PC-3 (cell line): ENCODE results near the gene IFT43. TPM values are rescaled to one million over a fixed set of nuclear protein-coding genes. Genes with fewer than 3 reads are reported as not detected.

Experiments used
- ATAC-seq: fragments of 200-7000 bp; cut with Tn5 transposase; 2 replicates; pipeline ENCODE4 v1.9.1; 2020; ENCODE audit warnings: mild to moderate bottlenecking, moderate library complexity
- BruUV-seq: library from RNA; stranded (reverse); fragments of 400-500 nt; replicated peaks from 2 replicates; lab custom pipeline; 2021; lab: Mats Ljungman, UMichigan
- CTCF ChIA-PET: fragments of 300-600 bp; sonication (Branson Sonifier 250); formaldehyde crosslinking; loops from one replicate; lab custom pipeline; 2022; ENCODE audit warnings: antibody characterized with exemption; lab: Charles Lee
- POLR2A ChIA-PET: fragments of 300-600 bp; sonication (Branson Sonifier 250); formaldehyde crosslinking; loops from one replicate; lab custom pipeline; 2022; ENCODE audit warnings: antibody characterized with exemption; ENCODE audit not compliant: unreplicated experiment; lab: Charles Lee
- DNase-seq: peaks from one replicate; pipeline ENCODE4 v3.0.0-alpha.2; 2015
- H2AFZ ChIP-seq: fragments of 300-600 bp; sonication (generic); 2 replicates; pipeline ENCODE4 v1.6.0; 2016; ENCODE audit warnings: antibody characterized with exemption, low read length
- H3F3A ChIP-seq: fragments of 300-600 bp; sonication (generic); one replicate; pipeline ENCODE4 v1.6.0; 2017; ENCODE audit warnings: antibody characterized with exemption, low read length, control low read depth, mild to moderate bottlenecking; ENCODE audit not compliant: unreplicated experiment
- H3K27ac ChIP-seq: fragments of 300-600 bp; sonication (generic); 2 replicates; pipeline ENCODE4 v1.5.1; 2016; ENCODE audit warnings: mild to moderate bottlenecking, low read length
- H3K27me3 ChIP-seq: fragments of 300-600 bp; sonication (generic); 2 replicates; pipeline ENCODE4 v1.6.1; 2016; ENCODE audit warnings: low read length, mixed read lengths
- H3K36me3 ChIP-seq: fragments of 300-600 bp; sonication (generic); 2 replicates; pipeline ENCODE4 v1.6.1; 2016; ENCODE audit warnings: low read depth, mixed run types, low read length, mixed read lengths
- H3K4me1 ChIP-seq: fragments of 300-600 bp; sonication (generic); 2 replicates; pipeline ENCODE4 v1.5.1; 2016; ENCODE audit warnings: low read length; ENCODE audit not compliant: insufficient read depth
- H3K4me2 ChIP-seq: fragments of 300-600 bp; sonication (generic); 2 replicates; pipeline ENCODE4 v1.6.0; 2016; ENCODE audit warnings: low read length
- H3K4me3 ChIP-seq: fragments of 300-600 bp; sonication (generic); 2 replicates; pipeline ENCODE4 v1.5.1; 2016; ENCODE audit warnings: mild to moderate bottlenecking, low read length, mixed read lengths
- H3K79me2 ChIP-seq: fragments of 300-600 bp; sonication (generic); 2 replicates; pipeline ENCODE4 v1.6.1; 2017; ENCODE audit warnings: low read length, mixed read lengths
- H3K9ac ChIP-seq: fragments of 300-600 bp; sonication (generic); 2 replicates; pipeline ENCODE4 v1.6.0; 2016; ENCODE audit warnings: mild to moderate bottlenecking, low read length
- H3K9me2 ChIP-seq: fragments of 300-600 bp; sonication (generic); replicated peaks from 2 replicates; pipeline ENCODE4 v1.6.1; 2016; ENCODE audit warnings: mixed run types, low read length, mixed read lengths
- H3K9me3 ChIP-seq: fragments of 300-600 bp; sonication (generic); 2 replicates; pipeline ENCODE4 v1.6.1; 2016; ENCODE audit warnings: low read length, mixed read lengths
- H4K20me1 ChIP-seq: fragments of 300-600 bp; sonication (generic); 2 replicates; pipeline ENCODE4 v1.6.1; 2016; ENCODE audit warnings: low read length, mixed read lengths
- CTCF ChIP-seq: fragments of 300-600 bp; sonication (generic); conservative IDR thresholded peaks from 2 replicates; pipeline ENCODE4 v1.5.1; 2017; ENCODE audit warnings: antibody characterized with exemption, low read depth, mild to moderate bottlenecking, low read length
- EZH2 ChIP-seq: fragments of 300-600 bp; sonication (generic); IDR thresholded peaks from one replicate; pipeline ENCODE4 v1.6.1; 2017; ENCODE audit warnings: antibody characterized with exemption, mild to moderate bottlenecking, low read length; ENCODE audit not compliant: unreplicated experiment
- EZH2phosphoT487 ChIP-seq: fragments of 300-600 bp; sonication (generic); IDR thresholded peaks from 2 replicates; pipeline ENCODE4 v1.6.1; 2018; ENCODE audit warnings: mild to moderate bottlenecking, antibody characterized with exemption, low read length, borderline replicate concordance
- intact Hi-C: fragments of 100-400 bp; cut with micrococcal nuclease; formaldehyde crosslinking; loops from 2 replicates; pipeline ENCODE4 v1.9.0; 2023
- total RNA-seq: library from RNA; depleted of rRNA; stranded (reverse); fragments of >200 nt; gene quantifications from 2 replicates; pipeline ENCODE4 v1.2.3, GENCODE V29; 2014

Gene IFT43
- total RNA-seq, 1 experiment from 2014 or later: 41.3 TPM

- Histone ChIP-seq H3K9me2 (no peaks in the 10 kb centered on the region), H3K27me3 (no peaks in the 10 kb centered on the region), H3K4me1 (no peaks in the 10 kb centered on the region), H2AFZ (no peak overlapping the region), H3K79me2 (no peaks in the 10 kb centered on the region), H3F3A (no peaks in the 10 kb centered on the region), H3K9ac (no peak overlapping the region), H3K27ac (no peak overlapping the region), H3K9me3 (no peaks in the 10 kb centered on the region), H3K4me2 (no peak overlapping the region), H4K20me1 (no peaks in the 10 kb centered on the region), H3K4me3 (no peak overlapping the region), H3K36me3 (no peaks in the 10 kb centered on the region; the same call in 1 of the 2 replicates)
- intact Hi-C loops: no loop called here
- ATAC-seq (no peak), DNase-seq (no peak)
- BruUV-seq: no TSS peak
- TF ChIP-seq EZH2 (no peak), CTCF (no peak), EZH2phosphoT487 (no peak)
- CTCF ChIA-PET: no interaction called here
- POLR2A ChIA-PET: no interaction called here
Observed at GRCh38 chr14:75961662-75962061, 23.9 kb upstream of the IFT43 start.

- Histone ChIP-seq H3K4me1 (no peaks in the 10 kb centered on the region), H3K36me3 (no peaks in the 10 kb centered on the region), H3K9ac (no peak overlapping the region), H3K27ac (no peak overlapping the region), H2AFZ (no peak overlapping the region), H4K20me1 (no peaks in the 10 kb centered on the region), H3K9me3 (no peaks in the 10 kb centered on the region), H3K4me3 (no peak overlapping the region), H3K9me2 (no peaks in the 10 kb centered on the region), H3K4me2 (no peak overlapping the region), H3K79me2 (no peaks in the 10 kb centered on the region), H3F3A (no peaks in the 10 kb centered on the region), H3K27me3 (no peaks in the 10 kb centered on the region)
- BruUV-seq: no TSS peak
- ATAC-seq: no peak
- ChIA-PET POLR2A (no interaction called here), CTCF (no interaction called here)
- intact Hi-C loops: no loop called here
- no peak for DNase-seq
- TF ChIP-seq EZH2: no peak
- no peak for TF ChIP-seq CTCF
- no peak for TF ChIP-seq EZH2phosphoT487
Observed at GRCh38 chr14:75967866-75968265, 17.7 kb upstream of the IFT43 start.

- DNase-seq (no peak), ATAC-seq (no peak)
- CTCF ChIA-PET: no interaction called here
- Histone ChIP-seq H3K4me3 (no peak overlapping the region), H3K27ac (no peak overlapping the region), H3K9me3 (no peaks in the 10 kb centered on the region), H3F3A (no peaks in the 10 kb centered on the region), H3K27me3 (no peaks in the 10 kb centered on the region), H3K36me3 (no peaks in the 10 kb centered on the region), H3K79me2 (no peaks in the 10 kb centered on the region), H3K4me2 (no peak overlapping the region), H2AFZ (no peak overlapping the region), H4K20me1 (no peaks in the 10 kb centered on the region), H3K9ac (no peak overlapping the region), H3K4me1 (no peaks in the 10 kb centered on the region), H3K9me2 (no peaks in the 10 kb centered on the region)
- POLR2A ChIA-PET: no interaction called here
- BruUV-seq: no TSS peak
- TF ChIP-seq CTCF (no peak), EZH2 (no peak), EZH2phosphoT487 (no peak)
- intact Hi-C loops: no loop called here
Observed at GRCh38 chr14:75968456-75968855, 17.1 kb upstream of the IFT43 start.
